K562 (cell line): ENCODE results near the gene MAP3K20. TPM values are rescaled to one million over a fixed set of nuclear protein-coding genes. Genes with fewer than 3 reads are reported as not detected.
A peak's percentile ranks its signal among the peaks of the same experiment; 100 is the strongest.

Experiments
- CHD2 ChIP-seq: IDR thresholded peaks from 2 replicates; pipeline ENCODE4 v1.6.1; 2011; ENCODE audit warnings: low read depth, low read length
- CREB1 ChIP-seq, 2 experiments: sonication (generic) in 1 of 2; formaldehyde crosslinking in 1 of 2; IDR thresholded peaks; 2 replicates each; pipeline versions ENCODE4 v1.6.1 to v1.8.0; 2012 to 2022; ENCODE audit warnings: inconsistent platforms in 1 of 2, mild to moderate bottlenecking in 1 of 2, missing genetic modification reagents in 1 of 2, moderate library complexity in 1 of 2
- CSDE1 ChIP-seq, 2 experiments: fragments of 450-650 bp; IDR thresholded peaks; 2 replicates each; pipeline ENCODE4 v1.6.1; 2016; ENCODE audit warnings: mild to moderate bottlenecking in 1 of 2
- DACH1 ChIP-seq: fragments of 450-650 bp; IDR thresholded peaks from 2 replicates; pipeline ENCODE4 v1.6.1; 2018; ENCODE audit not compliant: partially characterized antibody
- DMBX1 ChIP-seq: fragments of 250-450 bp; sonication (Bioruptor Pico); IDR thresholded peaks from 2 replicates; pipeline ENCODE4 v1.8.0; 2022; ENCODE audit warnings: inconsistent platforms, mild to moderate bottlenecking, moderate library complexity, borderline replicate concordance
- ELF4 ChIP-seq: fragments of 450-650 bp; formaldehyde crosslinking; IDR thresholded peaks from 2 replicates; pipeline ENCODE4 v1.4.0; 2022; ENCODE audit warnings: missing genetic modification characterization
- MXD1 ChIP-seq: fragments of 250-450 bp; sonication (Bioruptor Pico); IDR thresholded peaks from 2 replicates; pipeline ENCODE4 v1.8.0; 2021; ENCODE audit warnings: borderline replicate concordance, mild to moderate bottlenecking, moderate library complexity; ENCODE audit not compliant: poor library complexity, severe bottlenecking
- NCOR1 ChIP-seq: fragments of 450-650 bp; IDR thresholded peaks from 2 replicates; pipeline ENCODE4 v1.6.1; 2016; ENCODE audit warnings: mild to moderate bottlenecking, moderate library complexity
- PRMT5 ChIP-seq: sonication (generic); formaldehyde crosslinking; IDR thresholded peaks from 2 replicates; pipeline ENCODE4 v1.5.0; 2020; ENCODE audit warnings: missing genetic modification reagents
- RAD51 ChIP-seq: fragments of 450-650 bp; IDR thresholded peaks from 2 replicates; pipeline ENCODE4 v1.7.1; 2016; ENCODE audit warnings: low read depth, mild to moderate bottlenecking, borderline replicate concordance
- RFX5 ChIP-seq: IDR thresholded peaks from 2 replicates; pipeline ENCODE4 v1.6.1; 2011; ENCODE audit warnings: low read depth, mild to moderate bottlenecking, improper control_type of control experiment, low read length
- SMARCC2 ChIP-seq: fragments of 450-650 bp; IDR thresholded peaks from 2 replicates; pipeline ENCODE4 v1.6.1; 2017; ENCODE audit warnings: antibody characterized with exemption, moderate library complexity, mild to moderate bottlenecking, low read depth
- TEAD4 ChIP-seq, 2 experiments: sonication (generic) in 1 of 2; formaldehyde crosslinking in 1 of 2; IDR thresholded peaks; 2 replicates each; pipeline versions ENCODE4 v1.6.1 to v1.8.0; 2012 to 2022; ENCODE audit warnings: borderline replicate concordance in 1 of 2, inconsistent platforms in 1 of 2, low read length in 1 of 2, mild to moderate bottlenecking in 1 of 2, missing genetic modification reagents in 1 of 2
- ZFPM2 ChIP-seq: fragments of 250-450 bp; sonication (Bioruptor Pico); IDR thresholded peaks from 2 replicates; pipeline ENCODE4 v1.5.1; 2022; ENCODE audit warnings: mild to moderate bottlenecking
- ZNF12 ChIP-seq: sonication (generic); formaldehyde crosslinking; IDR thresholded peaks from 2 replicates; pipeline ENCODE4 v1.4.0; 2020; ENCODE audit warnings: mild to moderate bottlenecking, missing genetic modification reagents
- ZNF134 ChIP-seq: fragments of 250-450 bp; sonication (Bioruptor Pico); conservative IDR thresholded peaks from 2 replicates; pipeline ENCODE4 v1.4.0; 2020
- ZNF75A ChIP-seq: fragments of 450-650 bp; formaldehyde crosslinking; IDR thresholded peaks from 2 replicates; pipeline ENCODE4 v1.4.0; 2020; ENCODE audit warnings: mild to moderate bottlenecking
- ZNF76 ChIP-seq: fragments of 250-450 bp; sonication (Bioruptor Pico); IDR thresholded peaks from 2 replicates; pipeline ENCODE4 v1.4.0; 2020; ENCODE audit warnings: mild to moderate bottlenecking, moderate library complexity, borderline replicate concordance
- polyA plus RNA-seq, 8 experiments: library from polyadenylated mRNA; depleted of rRNA in 4 of 8; stranded (reverse) in 5 of 8; unstranded in 3 of 8; fragments of >200 nt; fragmentation: Nextera tagmentation in 2 of 8; fragmentation: Illumina TruSeq in 1 of 8; extraction: Ambion mirVana in 2 of 8; extraction: Trizol in 1 of 8; gene quantifications; 2 replicates each; pipeline versions ENCODE4 v1.2.1 to v1.2.3, GENCODE V29; 2011 to 2014; ENCODE audit warnings: inconsistent platforms in 1 of 8, missing spikeins in 1 of 8
- total RNA-seq, 7 experiments: library from RNA; depleted of rRNA in 6 of 7; stranded (reverse); fragments of >200 nt in 6 of 7; fragmentation: Illumina TruSeq in 2 of 7; extraction: Trizol in 2 of 7; gene quantifications; 2 replicates each; pipeline versions ENCODE4 v1.2.1 to v1.2.3, GENCODE V29; 2011 to 2021; ENCODE audit warnings: low replicate concordance in 1 of 7
- TF ChIP-seq, protein P1 (sequence below), 3 experiments: fragments of 200-800 bp in 1 of 3; sonication (Bioruptor generic) in 1 of 3; sonication (generic) in 1 of 3; formaldehyde crosslinking in 1 of 3; IDR thresholded peaks; 2 replicates each; pipeline versions ENCODE4 v1.6.1 to v1.8.0; 2016 to 2022; ENCODE audit warnings: mild to moderate bottlenecking in 2 of 3, missing compliant biosample characterization in 2 of 3, missing genetic modification characterization in 2 of 3, missing genetic modification reagents in 1 of 3
- TF ChIP-seq, protein P2 (sequence below): fragments of 450-650 bp; IDR thresholded peaks from 2 replicates; pipeline ENCODE4 v1.6.1; 2016
- TF ChIP-seq, protein P3 (sequence below): fragments of 250-450 bp; sonication (Bioruptor Pico); IDR thresholded peaks from 2 replicates; pipeline ENCODE4 v1.4.0; 2020

Gene MAP3K20
- total and polyA plus RNA-seq, 9 of the 15 experiments (the other 6 are each of a cell fraction or from before 2014, with no cell fraction given): 9.8 to 34.2 (median 27.3) TPM

- TF ChIP-seq MXD1 (CRISPR knock-in tag): no peak
- TF ChIP-seq CREB1 (IDR thresholded peaks at IDR 0.05): no peak
- no peak for TF ChIP-seq CREB1 (CRISPR knock-in tag; IDR thresholded peaks at IDR 0.05)
- TF ChIP-seq CHD2: no peak
- no peak for TF ChIP-seq ZNF75A (CRISPR knock-in tag)
- TF ChIP-seq DMBX1 (CRISPR knock-in tag): no peak
- TF ChIP-seq SMARCC2: no peak
- TF ChIP-seq TEAD4 (IDR thresholded peaks at IDR 0.05; ENCODE audit: low read length): peak; percentile 36; the same call in 1 of the 2 replicates
- no peak for TF ChIP-seq TEAD4 (CRISPR knock-in tag; IDR thresholded peaks at IDR 0.05; ENCODE audit: borderline replicate concordance)
- TF ChIP-seq ZNF12 (CRISPR knock-in tag): no peak
- no peak for TF ChIP-seq ZNF134 (CRISPR knock-in tag)
- TF ChIP-seq, protein P1, sequence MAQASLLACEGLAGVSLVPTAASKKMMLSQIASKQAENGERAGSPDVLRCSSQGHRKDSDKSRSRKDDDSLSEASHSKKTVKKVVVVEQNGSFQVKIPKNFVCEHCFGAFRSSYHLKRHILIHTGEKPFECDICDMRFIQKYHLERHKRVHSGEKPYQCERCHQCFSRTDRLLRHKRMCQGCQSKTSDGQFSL (CRISPR knock-in tag; IDR thresholded peaks at IDR 0.05): peak; percentile 48; the same call in 1 of the 2 replicates
- TF ChIP-seq, protein P1 (tag; IDR thresholded peaks at IDR 0.05): peak in 1 of 2 experiments; percentile 68; a peak in 2 of 4 replicates
- TF ChIP-seq RAD51: peak; percentile 93
- TF ChIP-seq RFX5: no peak
- TF ChIP-seq NCOR1: peak; percentile 38; the same call in 1 of the 2 replicates
- no peak for TF ChIP-seq ELF4
- no peak for TF ChIP-seq ZFPM2 (CRISPR knock-in tag)
- TF ChIP-seq, protein P2, sequence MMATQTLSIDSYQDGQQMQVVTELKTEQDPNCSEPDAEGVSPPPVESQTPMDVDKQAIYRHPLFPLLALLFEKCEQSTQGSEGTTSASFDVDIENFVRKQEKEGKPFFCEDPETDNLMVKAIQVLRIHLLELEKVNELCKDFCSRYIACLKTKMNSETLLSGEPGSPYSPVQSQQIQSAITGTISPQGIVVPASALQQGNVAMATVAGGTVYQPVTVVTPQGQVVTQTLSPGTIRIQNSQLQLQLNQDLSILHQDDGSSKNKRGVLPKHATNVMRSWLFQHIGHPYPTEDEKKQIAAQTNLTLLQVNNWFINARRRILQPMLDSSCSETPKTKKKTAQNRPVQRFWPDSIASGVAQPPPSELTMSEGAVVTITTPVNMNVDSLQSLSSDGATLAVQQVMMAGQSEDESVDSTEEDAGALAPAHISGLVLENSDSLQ: peak; percentile 47
- TF ChIP-seq DACH1: no peak
- no peak for TF ChIP-seq CSDE1 (IDR thresholded peaks at IDR 0.05)
- TF ChIP-seq, protein P3, sequence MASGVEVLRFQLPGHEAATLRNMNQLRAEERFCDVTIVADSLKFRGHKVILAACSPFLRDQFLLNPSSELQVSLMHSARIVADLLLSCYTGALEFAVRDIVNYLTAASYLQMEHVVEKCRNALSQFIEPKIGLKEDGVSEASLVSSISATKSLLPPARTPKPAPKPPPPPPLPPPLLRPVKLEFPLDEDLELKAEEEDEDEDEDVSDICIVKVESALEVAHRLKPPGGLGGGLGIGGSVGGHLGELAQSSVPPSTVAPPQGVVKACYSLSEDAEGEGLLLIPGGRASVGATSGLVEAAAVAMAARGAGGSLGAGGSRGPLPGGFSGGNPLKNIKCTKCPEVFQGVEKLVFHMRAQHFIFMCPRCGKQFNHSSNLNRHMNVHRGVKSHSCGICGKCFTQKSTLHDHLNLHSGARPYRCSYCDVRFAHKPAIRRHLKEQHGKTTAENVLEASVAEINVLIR (CRISPR knock-in tag): no peak
- no peak for TF ChIP-seq PRMT5 (CRISPR knock-in tag)
- TF ChIP-seq ZNF76 (CRISPR knock-in tag): no peak
Observed at GRCh38 chr2:173210270-173211196, 134.9 kb downstream of the MAP3K20 start (continued).
